HL-60/S4 treated with phorbol 12-myristate 13-acetate at 8.2 ng/mL for 4 days and 3 days (cell line): Measurements from ENCODE around the gene OR1K1.

ENCODE experiments used
- in situ Hi-C: fragments of 300-500 bp; cut with MboI; formaldehyde crosslinking; loops from 2 replicates; pipeline ENCODE4 v1.15.0; 2022; ENCODE audit warnings: low sequenced_read_pairs

OR1K1 gene

GRCh38 chr9:122846371-122846940 lies 46.5 kb downstream of the OR1K1 start:
- in situ Hi-C loops = no loop called here

- in situ Hi-C loops = no loop called here
Observed at GRCh38 chr9:122848256-122848943, 48.5 kb downstream of the OR1K1 start.
